Measurements from ENCODE around the gene SMTNL2.

Gene SMTNL2

GRCh38 chr17:4598776-4599504 is 14.6 kb downstream of the SMTNL2 start:
- H3K4me3 ChIP-seq (ENCODE audit: low read depth, low read length): no peak overlapping the region
- DNase-seq (ENCODE audit: low read depth): no peak
- TF ChIP-seq MYC (IDR thresholded peaks at IDR 0.05; ENCODE audit: low read depth, low read length) (no peak), MAX (IDR thresholded peaks at IDR 0.05; ENCODE audit: low read depth, low read length) (no peak), POLR2A (IDR thresholded peaks at IDR 0.05; ENCODE audit: extremely low read depth, insufficient read length) (no peak), CTCF (IDR thresholded peaks at IDR 0.05; ENCODE audit: low read depth, low read length) (no peak)

- H3K4me3 ChIP-seq (ENCODE audit: low read depth, low read length): no peak overlapping the region
- no peak for DNase-seq (ENCODE audit: low read depth)
- no peak for TF ChIP-seq POLR2A (IDR thresholded peaks at IDR 0.05; ENCODE audit: extremely low read depth, insufficient read length)
- no peak for TF ChIP-seq MAX (IDR thresholded peaks at IDR 0.05; ENCODE audit: low read depth, low read length)
- no peak for TF ChIP-seq MYC (IDR thresholded peaks at IDR 0.05; ENCODE audit: low read depth, low read length)
- no peak for TF ChIP-seq CTCF (IDR thresholded peaks at IDR 0.05; ENCODE audit: low read depth, low read length)
Measured at GRCh38 chr17:4599505-4600281, 15.4 kb downstream of the SMTNL2 start.

GRCh38 chr17:4600563-4600962 is 16.2 kb downstream of the SMTNL2 start:
- H3K4me3 ChIP-seq (ENCODE audit: low read depth, low read length): no peak overlapping the region
- TF ChIP-seq CTCF (IDR thresholded peaks at IDR 0.05; ENCODE audit: low read depth, low read length) (no peak), MYC (IDR thresholded peaks at IDR 0.05; ENCODE audit: low read depth, low read length) (no peak), MAX (IDR thresholded peaks at IDR 0.05; ENCODE audit: low read depth, low read length) (no peak), POLR2A (IDR thresholded peaks at IDR 0.05; ENCODE audit: extremely low read depth, insufficient read length) (no peak)
- no peak for DNase-seq (ENCODE audit: low read depth)

GRCh38 chr17:4601326-4601725 is 17.0 kb downstream of the SMTNL2 start:
- H3K4me3 ChIP-seq (ENCODE audit: low read depth, low read length): no peak overlapping the region
- DNase-seq (ENCODE audit: low read depth): no peak
- TF ChIP-seq CTCF (IDR thresholded peaks at IDR 0.05; ENCODE audit: low read depth, low read length): no peak

DNA sequence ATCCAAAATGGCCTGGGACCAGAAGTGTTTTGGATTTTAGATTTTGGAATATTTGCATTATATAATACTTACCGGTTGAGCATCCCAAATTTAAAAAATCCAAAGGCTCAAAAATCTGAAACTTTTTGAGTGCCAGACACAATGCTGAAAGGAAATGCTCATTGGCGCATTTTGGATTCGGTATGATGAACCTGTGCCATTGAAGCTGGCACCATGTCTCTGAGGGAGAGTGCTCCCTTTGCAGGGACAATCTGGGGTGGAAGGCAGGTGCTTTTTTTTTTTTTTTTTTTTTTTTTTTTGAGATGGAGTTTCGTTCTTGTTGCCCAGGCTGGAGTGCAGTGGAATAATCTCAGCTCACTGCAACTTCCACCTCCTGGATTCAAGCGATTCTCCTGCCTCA is 17.7 kb downstream of the SMTNL2 start:
- no peak overlapping the region for H3K4me3 ChIP-seq (ENCODE audit: low read depth, low read length)
- TF ChIP-seq MAX (IDR thresholded peaks at IDR 0.05; ENCODE audit: low read depth, low read length): no peak
- TF ChIP-seq CTCF (IDR thresholded peaks at IDR 0.05; ENCODE audit: low read depth, low read length): no peak
- TF ChIP-seq POLR2A (IDR thresholded peaks at IDR 0.05; ENCODE audit: extremely low read depth, insufficient read length): no peak
- TF ChIP-seq MYC (IDR thresholded peaks at IDR 0.05; ENCODE audit: low read depth, low read length): no peak
- DNase-seq (ENCODE audit: low read depth): no peak

Measured in NB4 (cell line).